HG02588 (cell line): Measurements from ENCODE around the gene AFAP1.

ENCODE experiments used
- ATAC-seq: cut with Tn5 transposase; IDR thresholded peaks from one replicate; pipeline ENCODE4 v1.9.1; 2021; ENCODE audit warnings: mild to moderate bottlenecking, moderate library complexity; ENCODE audit not compliant: unreplicated experiment

AFAP1 gene, protein sequence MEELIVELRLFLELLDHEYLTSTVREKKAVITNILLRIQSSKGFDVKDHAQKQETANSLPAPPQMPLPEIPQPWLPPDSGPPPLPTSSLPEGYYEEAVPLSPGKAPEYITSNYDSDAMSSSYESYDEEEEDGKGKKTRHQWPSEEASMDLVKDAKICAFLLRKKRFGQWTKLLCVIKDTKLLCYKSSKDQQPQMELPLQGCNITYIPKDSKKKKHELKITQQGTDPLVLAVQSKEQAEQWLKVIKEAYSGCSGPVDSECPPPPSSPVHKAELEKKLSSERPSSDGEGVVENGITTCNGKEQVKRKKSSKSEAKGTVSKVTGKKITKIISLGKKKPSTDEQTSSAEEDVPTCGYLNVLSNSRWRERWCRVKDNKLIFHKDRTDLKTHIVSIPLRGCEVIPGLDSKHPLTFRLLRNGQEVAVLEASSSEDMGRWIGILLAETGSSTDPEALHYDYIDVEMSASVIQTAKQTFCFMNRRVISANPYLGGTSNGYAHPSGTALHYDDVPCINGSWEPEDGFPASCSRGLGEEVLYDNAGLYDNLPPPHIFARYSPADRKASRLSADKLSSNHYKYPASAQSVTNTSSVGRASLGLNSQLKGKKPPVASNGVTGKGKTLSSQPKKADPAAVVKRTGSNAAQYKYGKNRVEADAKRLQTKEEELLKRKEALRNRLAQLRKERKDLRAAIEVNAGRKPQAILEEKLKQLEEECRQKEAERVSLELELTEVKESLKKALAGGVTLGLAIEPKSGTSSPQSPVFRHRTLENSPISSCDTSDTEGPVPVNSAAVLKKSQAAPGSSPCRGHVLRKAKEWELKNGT

DNA sequence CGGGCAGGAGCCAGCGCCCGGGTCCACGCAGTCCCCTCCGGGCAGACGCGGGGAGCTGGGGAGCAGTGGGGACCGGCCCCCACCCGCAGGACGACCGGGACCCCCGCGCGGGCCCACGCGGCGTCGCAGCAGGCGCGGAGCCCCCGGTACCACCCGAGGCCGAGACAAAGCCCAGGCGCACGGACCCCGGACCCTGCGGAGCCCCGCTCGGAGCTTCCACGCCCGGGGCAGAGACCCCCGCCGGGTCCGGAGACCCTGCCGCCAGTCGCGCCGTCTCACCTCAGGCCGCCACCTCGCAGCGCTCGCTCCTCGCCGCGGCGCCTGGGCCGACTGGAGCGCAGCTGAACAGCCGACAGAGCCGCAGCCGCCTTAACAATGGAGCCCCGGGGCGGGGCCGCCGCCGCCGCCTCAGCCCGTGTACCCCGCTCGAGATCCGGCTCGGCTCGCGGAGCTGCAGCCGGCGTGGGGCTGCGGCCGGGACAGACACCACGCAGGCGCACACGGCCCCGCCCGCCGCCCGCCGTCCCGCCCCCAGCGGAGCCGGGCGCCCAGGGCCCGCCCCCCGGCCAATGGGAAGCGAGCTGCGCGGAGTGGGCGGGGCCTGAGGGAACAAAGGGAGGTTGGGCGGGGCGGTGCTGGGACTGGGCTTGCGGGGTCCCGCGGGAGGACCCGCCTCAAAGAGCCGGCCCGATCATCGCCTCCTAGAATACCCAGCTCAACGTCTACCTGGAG lies at the start of gene AFAP1:
Gene AFAP1, minus strand, starts transcription at position 485 of the 732 bp plus-strand sequence. CDS start 67,783 bp downstream, outside the sequence.
- peak; percentile 90 for ATAC-seq

DNA sequence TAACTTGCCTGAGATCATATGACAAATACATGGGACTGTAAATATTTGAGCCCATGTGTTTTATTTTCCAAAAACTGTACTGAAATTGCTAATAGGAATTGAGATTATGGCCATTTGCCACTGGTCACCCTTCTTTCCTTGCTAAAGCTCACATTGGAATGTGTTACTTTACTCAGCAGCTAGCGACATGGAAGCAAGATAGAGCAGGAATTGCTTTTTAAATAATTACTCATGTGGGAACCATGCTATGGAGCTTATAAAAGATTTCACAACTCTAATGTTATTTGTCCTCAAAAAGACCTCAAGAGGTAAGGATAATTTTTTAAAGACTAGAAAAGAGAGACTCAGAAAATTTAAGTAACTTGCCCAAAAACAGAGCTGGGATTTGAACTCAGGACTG lies 48.8 kb upstream of the AFAP1 start:
- ATAC-seq: no peak

DNA sequence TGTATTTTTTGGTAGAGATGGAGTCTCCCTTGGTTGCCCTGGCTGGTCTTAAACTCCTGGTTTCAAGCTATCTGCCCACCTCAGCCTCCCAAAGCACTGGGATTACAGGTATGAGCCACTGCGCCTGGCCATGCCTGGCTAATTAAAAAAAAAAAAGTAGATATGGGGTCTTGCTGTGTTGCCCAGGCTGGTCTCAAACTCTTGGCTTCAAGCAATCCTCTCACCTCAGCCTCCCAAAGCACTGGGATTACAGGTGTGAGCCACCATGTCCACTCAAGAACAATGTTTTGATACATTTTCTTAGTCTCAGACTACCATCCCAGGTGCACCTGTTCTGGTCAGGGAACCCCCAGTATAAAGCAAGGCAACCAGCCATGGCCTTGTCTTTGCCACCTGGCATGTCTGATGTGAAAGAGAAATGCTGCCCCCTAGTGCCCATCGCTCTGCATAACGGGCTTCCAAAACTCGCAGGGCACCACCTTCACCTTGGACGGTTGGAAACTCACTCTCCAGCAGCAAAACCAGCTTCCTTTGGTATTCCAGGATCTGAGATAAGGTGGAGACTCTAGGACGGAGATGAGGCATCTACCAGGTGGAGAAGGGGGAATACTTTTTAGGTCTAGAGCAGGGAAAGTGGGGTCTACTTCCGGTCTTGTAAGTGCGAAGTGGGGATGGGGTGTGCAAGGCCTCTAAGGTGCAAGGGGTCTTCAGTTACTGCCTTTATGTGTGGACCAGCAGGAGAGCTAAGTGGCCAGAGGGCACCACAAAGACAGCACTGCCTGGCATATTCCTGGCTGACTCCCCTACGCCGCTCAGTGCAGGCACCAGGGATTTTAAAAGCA lies 47.7 kb upstream of the AFAP1 start:
- peak; percentile 69 for ATAC-seq

DNA sequence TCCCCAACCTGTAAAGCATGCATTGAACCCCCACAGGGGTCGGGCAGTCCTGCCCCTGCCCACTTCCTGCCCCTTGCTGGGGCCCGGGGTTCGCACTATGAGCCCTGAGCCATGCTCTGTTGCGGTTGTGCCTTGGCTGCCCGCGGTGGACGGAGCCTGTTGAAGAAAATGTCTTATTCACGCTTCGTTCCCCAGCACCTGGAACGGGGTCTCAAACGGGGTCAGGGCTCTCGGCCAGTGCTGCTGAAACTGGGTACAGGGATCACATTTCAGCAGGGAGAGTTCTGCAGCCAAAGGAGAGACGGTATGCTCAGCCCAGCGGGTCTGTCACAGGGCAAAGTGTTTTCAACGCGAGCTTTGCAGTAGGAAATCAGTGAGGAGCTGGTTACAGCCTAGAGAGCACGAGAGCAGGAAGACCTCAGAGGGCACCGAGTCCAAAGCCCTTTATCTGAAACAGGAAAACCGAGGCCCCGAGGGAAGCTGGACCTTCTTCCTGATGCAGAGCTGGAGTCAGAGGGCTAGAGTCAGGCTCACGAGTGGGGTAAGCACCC lies 46.3 kb upstream of the AFAP1 start:
- no peak for ATAC-seq

DNA sequence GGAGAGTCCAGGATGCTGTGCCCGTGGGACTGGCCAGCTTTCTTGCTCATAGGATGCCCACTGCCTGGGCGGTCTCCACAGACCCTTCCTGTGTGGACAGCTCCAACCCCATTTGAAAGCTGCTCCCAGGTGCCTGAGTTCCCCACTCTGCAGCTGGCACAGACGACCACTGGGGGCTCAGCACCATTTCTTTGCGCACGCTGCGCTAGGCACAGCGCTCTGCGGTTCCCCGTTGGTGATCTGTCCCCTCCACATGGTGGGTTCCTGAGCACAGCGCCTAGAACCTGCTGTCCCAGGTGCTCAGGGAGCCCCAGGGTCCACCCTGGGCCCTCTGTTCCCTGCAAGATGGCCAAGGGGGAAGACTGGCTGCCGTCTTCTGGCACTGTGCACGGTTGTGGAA lies 45.4 kb upstream of the AFAP1 start:
- ATAC-seq: no peak

DNA sequence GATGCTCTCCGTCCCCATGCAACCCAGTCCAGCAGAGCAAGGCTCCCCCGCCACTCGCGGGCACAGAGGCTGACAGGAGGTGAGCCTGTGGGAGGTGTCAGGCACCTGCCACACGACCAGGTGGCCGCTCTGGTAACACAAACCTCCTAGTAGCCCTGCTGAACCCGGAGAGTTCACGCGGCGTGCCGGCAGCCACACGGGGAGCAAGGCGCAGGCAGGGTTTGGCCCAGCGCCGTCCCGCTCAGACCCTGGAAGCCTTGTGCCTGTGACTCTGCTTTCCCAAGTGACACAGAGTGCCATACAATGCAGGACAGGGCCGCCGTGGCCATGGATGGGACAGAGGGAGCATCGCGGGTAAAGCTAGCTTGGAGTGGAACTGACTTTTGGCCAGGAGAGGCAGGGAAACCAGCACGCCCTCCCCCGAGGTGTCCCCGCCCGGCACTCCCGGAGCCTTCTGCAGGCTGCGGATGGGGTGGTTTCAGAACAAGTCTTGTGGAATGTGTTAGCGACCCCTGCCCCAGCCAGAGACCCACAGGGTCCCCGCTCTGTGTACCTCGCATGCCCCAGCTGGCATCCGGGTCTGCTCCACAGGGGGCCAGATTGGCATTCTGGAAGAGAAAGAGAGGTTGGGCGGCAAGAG lies 44.7 kb upstream of the AFAP1 start:
- no peak for ATAC-seq

DNA sequence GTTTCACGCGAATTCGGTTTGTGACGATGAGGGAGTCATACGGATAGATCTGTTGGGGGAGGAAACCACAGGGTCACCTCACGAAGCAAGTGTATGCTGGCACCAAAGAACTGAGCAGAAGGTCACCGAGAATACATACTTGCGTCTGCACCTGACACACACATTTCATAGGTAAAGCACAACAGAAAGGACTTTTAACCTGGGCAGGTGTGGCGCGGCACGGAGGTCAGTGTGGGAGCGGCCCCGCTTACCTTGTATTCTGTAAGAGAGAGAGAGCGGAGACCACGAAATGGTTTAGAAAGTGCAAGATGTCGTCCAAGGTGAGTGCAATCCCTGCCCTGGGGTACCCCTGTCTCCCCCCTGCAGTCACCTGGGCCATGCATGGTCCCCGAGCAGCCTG lies 43.6 kb upstream of the AFAP1 start:
- ATAC-seq: no peak

DNA sequence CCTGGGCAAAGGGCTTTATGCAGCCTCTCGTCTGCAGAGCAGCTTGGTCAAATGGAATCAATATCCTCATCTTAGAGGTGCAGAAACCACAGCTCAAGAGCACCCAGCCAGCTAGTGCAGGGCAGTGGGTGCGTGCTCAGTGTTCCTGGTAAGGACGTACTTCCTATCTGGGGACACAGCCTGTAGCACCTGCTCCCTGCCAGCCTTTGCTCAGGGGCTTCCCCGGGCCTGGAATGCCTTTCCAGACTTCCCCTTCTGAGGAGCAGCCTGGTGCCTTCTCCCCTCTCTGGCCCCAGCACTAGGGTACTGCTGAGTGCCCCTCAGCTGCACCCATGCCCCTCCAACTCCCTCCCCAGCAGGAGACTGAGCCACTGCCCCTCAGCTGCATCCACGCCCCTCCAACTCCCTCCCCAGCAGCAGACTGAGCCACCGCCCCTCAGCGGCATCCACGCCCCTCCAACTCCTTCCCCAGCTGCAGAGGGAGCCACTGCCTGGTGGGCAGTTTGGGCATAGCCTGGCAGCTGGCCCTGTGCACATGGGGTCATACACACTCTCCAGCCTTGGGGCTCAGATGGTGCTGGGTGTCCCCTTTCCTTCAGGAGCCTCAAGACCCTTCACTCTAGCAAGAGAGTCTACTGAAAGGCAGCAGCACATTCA lies 42.2 kb upstream of the AFAP1 start:
- no peak for ATAC-seq

DNA sequence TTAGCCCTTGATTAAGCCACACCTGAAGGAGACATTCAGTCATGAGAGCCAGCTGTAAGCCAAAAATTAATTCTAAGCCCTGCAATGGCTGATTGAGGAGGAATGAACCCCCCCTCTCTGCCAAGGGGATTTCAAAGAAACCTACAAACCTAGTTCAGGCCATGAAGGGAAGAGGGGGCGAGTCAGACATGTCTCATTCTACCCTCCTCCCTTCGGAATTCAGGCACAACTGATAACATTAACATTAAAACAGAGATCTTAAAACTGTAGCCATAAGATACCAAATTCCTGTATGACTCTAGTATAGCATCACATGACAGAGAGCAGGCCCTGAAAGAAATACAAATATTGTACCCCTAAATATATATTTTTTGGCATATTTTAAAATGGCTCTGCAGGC lies 40.4 kb upstream of the AFAP1 start:
- no peak for ATAC-seq

DNA sequence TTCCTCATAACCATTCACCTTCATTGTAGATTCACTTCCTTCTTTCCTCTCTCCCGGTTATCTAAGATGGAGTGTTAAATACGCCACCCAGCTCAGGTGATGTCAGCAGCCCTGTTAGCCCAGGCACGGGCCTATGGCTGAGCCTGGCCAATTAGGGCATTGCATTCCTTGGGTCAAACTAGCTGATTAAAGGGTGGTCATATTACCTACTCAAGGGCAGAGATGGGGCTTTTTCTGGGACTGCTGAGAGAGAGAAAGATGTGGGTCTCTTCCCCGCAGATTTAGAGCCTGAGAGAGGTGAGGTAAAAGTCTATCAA lies 39.9 kb upstream of the AFAP1 start:
- no peak for ATAC-seq

DNA sequence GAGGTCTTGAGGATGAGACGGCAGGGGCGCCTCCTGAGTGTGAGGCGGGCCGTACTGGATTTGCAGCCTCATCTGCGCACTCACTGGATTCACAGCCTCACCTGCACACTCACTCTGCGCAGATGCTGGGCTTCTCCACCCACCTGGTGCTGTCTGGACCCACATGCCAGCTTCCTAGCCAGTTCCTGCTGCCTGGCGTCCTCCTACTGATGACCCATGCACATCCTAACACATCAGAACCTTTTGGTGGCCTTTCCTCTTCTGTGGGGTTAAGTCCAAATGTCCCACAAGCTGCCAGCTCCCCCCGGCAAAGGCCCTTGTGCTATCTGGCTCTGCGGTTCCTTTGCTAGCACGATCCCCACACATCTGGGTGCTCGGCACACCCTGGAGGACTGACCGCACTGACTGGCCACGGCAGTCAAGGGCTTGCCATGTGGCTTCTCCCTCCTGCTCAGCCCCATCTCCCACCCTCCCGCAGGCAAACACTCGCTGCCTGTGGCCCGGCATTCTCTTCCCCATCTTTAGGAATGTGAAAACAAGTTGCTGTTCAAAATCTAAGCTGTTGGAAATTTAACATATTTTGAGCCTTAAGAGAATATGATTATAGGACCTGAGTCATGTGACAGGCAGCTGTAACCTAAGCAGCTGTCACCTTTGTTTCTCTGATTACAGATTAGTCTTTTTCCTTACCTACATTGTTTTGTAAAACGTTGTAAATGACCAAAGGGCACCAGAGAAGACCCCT lies 39.4 kb upstream of the AFAP1 start:
- ATAC-seq: no peak

DNA sequence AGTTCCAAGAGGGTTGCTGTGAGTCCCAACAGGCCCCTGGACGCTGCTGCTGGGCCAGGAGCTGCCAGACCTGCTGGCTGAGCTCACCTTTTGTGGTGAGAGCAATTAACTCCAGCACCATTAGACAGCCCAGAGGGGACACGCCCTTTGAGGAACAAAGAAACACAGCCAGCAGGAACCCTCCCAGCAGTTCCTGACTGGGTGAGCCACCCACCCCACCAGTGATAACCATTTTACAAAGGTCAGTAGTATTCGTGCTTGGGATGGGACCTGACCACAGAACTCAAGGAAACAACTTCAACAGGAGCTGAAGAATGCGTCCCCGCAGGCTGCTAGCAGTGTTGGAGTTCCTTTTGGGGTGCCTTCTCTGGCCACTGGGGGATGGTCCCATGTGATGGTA lies 38.8 kb upstream of the AFAP1 start:
- ATAC-seq: no peak

DNA sequence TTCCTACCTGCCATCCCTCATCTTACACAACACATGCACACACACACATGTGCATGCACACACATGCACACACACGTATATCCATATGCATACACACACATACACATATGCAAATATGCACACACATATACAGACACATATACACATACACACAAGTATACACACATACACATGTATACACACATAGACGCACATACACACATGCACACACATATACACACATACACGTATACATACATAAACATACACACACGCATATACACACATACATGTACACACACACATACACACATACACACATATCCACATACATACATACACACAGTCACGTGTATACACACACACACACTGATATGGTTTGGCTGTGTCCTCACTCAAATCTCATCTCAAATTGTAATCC lies 37.0 kb upstream of the AFAP1 start:
- no peak for ATAC-seq

DNA sequence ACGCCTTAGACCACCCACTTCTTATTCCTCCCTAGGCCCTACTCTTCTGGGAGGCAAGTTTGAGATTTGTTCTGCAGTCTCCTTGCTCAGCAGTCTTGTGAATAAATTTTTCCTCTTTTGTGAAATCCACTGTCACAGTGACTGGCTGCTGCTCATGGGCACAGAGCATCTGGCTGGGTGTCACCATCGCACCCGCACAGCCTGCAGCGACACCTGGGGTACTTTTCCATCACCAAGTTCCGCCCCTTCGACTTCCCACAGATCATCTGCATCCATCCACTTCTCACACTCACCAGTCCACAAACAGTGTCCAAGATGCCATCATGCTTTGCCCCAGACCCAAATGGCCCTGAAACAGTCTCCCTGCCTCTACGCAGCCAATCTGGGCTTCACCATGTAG lies 36.4 kb upstream of the AFAP1 start:
- ATAC-seq: no peak

DNA sequence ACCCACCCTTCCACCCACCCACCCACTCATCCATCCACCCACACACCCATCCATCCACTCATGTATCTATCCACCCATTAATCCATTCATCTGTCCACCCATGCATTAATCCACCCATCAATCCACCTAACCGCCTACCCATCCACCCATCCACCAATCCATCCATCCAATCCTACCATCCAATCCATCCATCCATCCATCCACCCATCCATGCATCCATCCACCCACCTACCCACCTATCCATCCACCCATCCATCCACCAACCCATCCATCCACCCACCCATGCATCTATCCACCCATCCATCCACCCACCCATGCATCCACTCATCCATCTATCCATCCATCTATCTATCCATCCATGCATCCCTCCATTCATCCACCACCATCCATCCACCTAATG lies 34.8 kb upstream of the AFAP1 start:
- no peak for ATAC-seq

DNA sequence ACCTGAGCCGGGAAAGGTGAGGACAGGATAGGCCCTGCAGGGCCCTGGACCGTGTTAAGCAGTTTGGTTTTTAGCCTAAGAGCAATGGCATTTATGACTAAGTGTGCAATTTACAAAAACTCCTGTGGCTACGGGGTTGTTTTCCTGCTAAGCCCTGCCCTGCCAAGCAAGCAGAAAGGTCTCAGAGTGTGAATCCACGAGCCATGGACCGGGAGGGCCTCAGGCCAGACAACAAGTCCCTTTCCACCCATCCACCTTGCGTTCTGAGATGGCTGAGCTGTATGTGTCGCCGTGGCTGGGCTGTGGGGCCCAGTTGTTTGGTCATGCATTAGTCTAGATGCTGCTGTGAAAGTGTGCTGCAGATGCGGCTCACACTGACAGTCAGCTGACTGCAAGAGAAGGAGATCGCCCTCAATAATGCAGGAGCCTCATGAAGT lies 33.9 kb upstream of the AFAP1 start:
- ATAC-seq: no peak

DNA sequence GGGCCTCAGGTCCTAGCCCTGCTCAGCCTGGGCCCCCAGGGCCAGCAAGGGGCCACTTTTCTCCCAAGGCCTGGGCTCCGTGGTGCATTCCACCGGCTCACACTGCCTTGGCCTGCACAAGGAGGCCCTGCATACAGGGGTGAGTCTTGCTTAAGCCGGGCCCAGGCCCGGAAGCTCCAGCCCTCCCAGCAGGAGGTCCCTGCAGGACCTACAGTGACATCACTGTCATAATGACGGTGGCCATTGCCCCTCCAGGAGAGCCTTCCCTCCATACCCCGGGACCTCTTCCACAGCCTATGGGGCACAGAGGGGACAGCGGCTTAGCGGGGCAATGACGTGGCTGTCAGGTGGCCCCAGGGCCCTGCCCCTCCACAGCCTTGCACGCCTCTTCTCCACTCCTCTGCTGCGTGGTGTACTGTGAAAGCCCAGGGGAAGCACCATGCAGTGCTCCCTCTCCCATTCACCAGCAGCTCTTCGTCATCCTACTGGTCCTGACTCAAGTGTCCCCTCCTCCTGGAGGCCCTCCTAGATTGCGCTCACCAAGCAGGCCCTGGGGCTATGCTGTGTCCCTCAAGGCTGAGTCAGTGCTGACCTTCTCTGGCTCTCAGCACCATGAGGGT lies 32.3 kb upstream of the AFAP1 start:
- no peak for ATAC-seq

DNA sequence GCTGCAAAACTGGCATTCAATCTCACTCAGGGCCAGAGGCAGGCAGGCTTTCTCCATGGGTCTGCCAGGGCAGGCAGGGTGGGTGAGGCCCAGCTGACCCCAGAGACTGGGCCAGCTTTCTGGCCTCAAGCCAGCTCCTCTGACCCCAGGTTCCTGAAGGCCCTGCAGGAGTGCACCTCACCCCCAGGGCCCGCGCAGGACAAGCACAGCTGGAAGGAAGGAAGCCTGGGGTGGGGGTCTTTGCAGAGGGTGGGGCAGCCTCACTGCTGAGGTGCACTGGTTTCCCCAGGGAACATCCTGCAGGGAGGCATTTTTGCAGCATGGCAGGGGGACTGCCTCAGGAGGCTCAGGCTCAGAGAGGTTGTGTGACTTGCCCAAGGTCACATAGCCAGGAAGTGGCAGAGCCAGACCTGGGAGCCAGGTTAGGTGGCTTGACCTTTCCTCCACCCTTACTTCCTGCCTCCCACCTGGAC lies 31.5 kb upstream of the AFAP1 start:
- no peak for ATAC-seq
